K562 (cell line): Measurements from ENCODE around the gene WNT3. TPM values are rescaled to one million over a fixed set of nuclear protein-coding genes. Genes with fewer than 3 reads are reported as not detected.

Source experiments
- ARHGAP35 ChIP-seq: fragments of 450-650 bp; IDR thresholded peaks from 2 replicates; pipeline ENCODE4 v1.6.1; 2018; ENCODE audit not compliant: partially characterized antibody
- CUX1 ChIP-seq: fragments of 200-800 bp; sonication (Bioruptor generic); IDR thresholded peaks from 2 replicates; pipeline ENCODE4 v1.6.1; 2016; ENCODE audit warnings: missing genetic modification characterization, missing compliant biosample characterization
- CXXC5 ChIP-seq: fragments of 250-450 bp; sonication (Bioruptor Pico); IDR thresholded peaks from 2 replicates; pipeline ENCODE4 v1.8.0; 2022; ENCODE audit warnings: inconsistent platforms, mild to moderate bottlenecking, moderate library complexity
- E2F8 ChIP-seq: fragments of 450-650 bp; IDR thresholded peaks from 2 replicates; pipeline ENCODE4 v1.7.1; 2018; ENCODE audit warnings: mild to moderate bottlenecking, low read depth; ENCODE audit not compliant: partially characterized antibody
- KAT8 ChIP-seq: fragments of 450-650 bp; IDR thresholded peaks from 2 replicates; pipeline ENCODE4 v1.6.1; 2016; ENCODE audit warnings: low read depth, mild to moderate bottlenecking
- LEF1 ChIP-seq: fragments of 450-650 bp; IDR thresholded peaks from 2 replicates; pipeline ENCODE4 v1.6.1; 2016; ENCODE audit warnings: mild to moderate bottlenecking
- MAFK ChIP-seq: IDR thresholded peaks from 2 replicates; pipeline ENCODE4 v1.6.1; 2011; ENCODE audit warnings: low read length, improper control_type of control experiment
- MYNN ChIP-seq, 2 experiments: sonication (generic); formaldehyde crosslinking in 1 of 2; IDR thresholded peaks; 2 replicates each; pipeline versions ENCODE4 v1.5.0 to v1.6.1; 2016 to 2020; ENCODE audit warnings: antibody characterized with exemption in 1 of 2, missing genetic modification reagents in 1 of 2
- NCOA2 ChIP-seq, 2 experiments: fragments of 450-650 bp; IDR thresholded peaks; 2 replicates each; pipeline ENCODE4 v1.6.1; 2018; ENCODE audit warnings: mild to moderate bottlenecking in 2 of 2, moderate library complexity in 1 of 2; ENCODE audit not compliant: partially characterized antibody in 2 of 2
- POLR2AphosphoS5 ChIP-seq: IDR thresholded peaks from 2 replicates; pipeline ENCODE4 v1.6.1; 2011; ENCODE audit warnings: mild to moderate bottlenecking, low read depth, low read length, moderate library complexity; ENCODE audit not compliant: control insufficient read depth, insufficient read depth
- POLR2B ChIP-seq: fragments of 450-650 bp; IDR thresholded peaks from 2 replicates; pipeline ENCODE4 v1.6.1; 2018; ENCODE audit warnings: low read depth; ENCODE audit not compliant: partially characterized antibody
- PYGO2 ChIP-seq: fragments of 450-650 bp; IDR thresholded peaks from 2 replicates; pipeline ENCODE4 v1.6.1; 2016; ENCODE audit warnings: mild to moderate bottlenecking, missing genetic modification characterization, moderate library complexity, missing compliant biosample characterization
- SOX6 ChIP-seq: fragments of 450-650 bp; IDR thresholded peaks from 2 replicates; pipeline ENCODE4 v1.6.1; 2014; ENCODE audit warnings: mild to moderate bottlenecking
- TSC22D4 ChIP-seq: fragments of 450-650 bp; IDR thresholded peaks from 2 replicates; pipeline ENCODE4 v1.6.1; 2016; ENCODE audit warnings: missing genetic modification characterization, missing biosample characterization, control low read depth
- UBTF ChIP-seq, 2 experiments: IDR thresholded peaks; 2 replicates each; pipeline ENCODE4 v1.6.1; 2012; ENCODE audit warnings: improper control_type of control experiment in 2 of 2, low read depth in 2 of 2, low read length in 2 of 2, borderline replicate concordance in 1 of 2
- ZNF3 ChIP-seq: fragments of 250-450 bp; sonication (Bioruptor Pico); IDR thresholded peaks from 2 replicates; pipeline ENCODE4 v1.5.0; 2021; ENCODE audit warnings: mild to moderate bottlenecking, moderate library complexity
- ZNF766 ChIP-seq: fragments of 200-800 bp; sonication (Bioruptor generic); conservative IDR thresholded peaks from 2 replicates; pipeline ENCODE4 v1.6.1; 2016; ENCODE audit warnings: missing genetic modification characterization, missing compliant biosample characterization
- polyA plus RNA-seq, 8 experiments: library from polyadenylated mRNA; depleted of rRNA in 4 of 8; stranded (reverse) in 5 of 8; unstranded in 3 of 8; fragments of >200 nt; fragmentation: Nextera tagmentation in 2 of 8; fragmentation: Illumina TruSeq in 1 of 8; extraction: Ambion mirVana in 2 of 8; extraction: Trizol in 1 of 8; gene quantifications; 2 replicates each; pipeline versions ENCODE4 v1.2.1 to v1.2.3, GENCODE V29; 2011 to 2014; ENCODE audit warnings: inconsistent platforms in 1 of 8, missing spikeins in 1 of 8
- total RNA-seq, 7 experiments: library from RNA; depleted of rRNA in 6 of 7; stranded (reverse); fragments of >200 nt in 6 of 7; fragmentation: Illumina TruSeq in 2 of 7; extraction: Trizol in 2 of 7; gene quantifications; 2 replicates each; pipeline versions ENCODE4 v1.2.1 to v1.2.3, GENCODE V29; 2011 to 2021; ENCODE audit warnings: low replicate concordance in 1 of 7

WNT3 gene
- total and polyA plus RNA-seq, 9 of the 15 experiments (the other 6 are each of a cell fraction or from before 2014, with no cell fraction given): 1.5 to 6.1 (median 3.3) TPM

- TF ChIP-seq E2F8: no peak
- TF ChIP-seq LEF1: no peak
- TF ChIP-seq ARHGAP35: no peak
- no peak for TF ChIP-seq NCOA2 (IDR thresholded peaks at IDR 0.05; ENCODE audit: partially characterized antibody in 2 of 2)
- TF ChIP-seq POLR2AphosphoS5: 0 out of 2 replicates have a peak, but pooled peaks have one; percentile 12
- TF ChIP-seq UBTF (IDR thresholded peaks at IDR 0.05; ENCODE audit: borderline replicate concordance in 1 of 2, low read depth in 2 of 2, low read length in 2 of 2): 0 out of 4 replicates have a peak, but pooled peaks of 1 of the 2 experiments have one; percentile 15
- peak; percentile 67 for TF ChIP-seq CXXC5 (CRISPR knock-in tag)
- 0 out of 2 replicates have a peak, but pooled peaks have one; percentile 21 for TF ChIP-seq MYNN (IDR thresholded peaks at IDR 0.05)
- TF ChIP-seq MYNN (CRISPR knock-in tag; IDR thresholded peaks at IDR 0.05): no peak
- TF ChIP-seq ZNF766 (CRISPR knock-in tag): no peak
- TF ChIP-seq SOX6: no peak
- TF ChIP-seq CUX1 (CRISPR knock-in tag): no peak
- no peak for TF ChIP-seq KAT8
- no peak for TF ChIP-seq MAFK
- no peak for TF ChIP-seq ZNF3
- TF ChIP-seq POLR2B: no peak
- TF ChIP-seq PYGO2 (tag): no peak
- no peak for TF ChIP-seq TSC22D4 (tag)
Measured at GRCh38 chr17:46770818-46771560, 47.5 kb downstream of the WNT3 start (continued).
